Transverse colon (tissue), 4 donors: ENCODE data around the gene MINDY4B.

Experiments used
- CTCF ChIP-seq, 5 experiments: fragments of 200-600 bp in 3 of 5; fragments of 450-650 bp in 2 of 5; sonication (generic) in 3 of 5; IDR thresholded peaks; 1 replicate in 2 of 5; 2 replicates in 3 of 5; pipeline ENCODE4 v1.5.1; 2016 to 2017; ENCODE audit warnings: antibody characterized with exemption in 5 of 5, inconsistent platforms in 3 of 5, mild to moderate bottlenecking in 2 of 5, moderate library complexity in 1 of 5
- EP300 ChIP-seq: sonication (generic); formaldehyde crosslinking; IDR thresholded peaks from one replicate; pipeline ENCODE4 v1.6.1; 2017; ENCODE audit warnings: antibody characterized with exemption, low read depth
- POLR2A ChIP-seq: fragments of 450-650 bp; IDR thresholded peaks from one replicate; pipeline ENCODE4 v1.6.1; 2016; ENCODE audit warnings: antibody characterized with exemption, mild to moderate bottlenecking, moderate library complexity
- POLR2AphosphoS5 ChIP-seq, 3 donors: sonication (generic); formaldehyde crosslinking; IDR thresholded peaks; one replicate each; pipeline ENCODE4 v1.6.1; 2016; ENCODE audit warnings: antibody characterized with exemption in 3 of 3

GRCh38 chr3:150825916-150826377 lies 79.3 kb downstream of the MINDY4B start:
- no peak for TF ChIP-seq CTCF (IDR thresholded peaks at IDR 0.05)
- TF ChIP-seq EP300: no peak
- no peak for TF ChIP-seq POLR2AphosphoS5 (IDR thresholded peaks at IDR 0.05)
- no peak for TF ChIP-seq POLR2A
